ENCODE results near the gene NETO1. TPM values are rescaled to one million over a fixed set of nuclear protein-coding genes. Genes with fewer than 3 reads are reported as not detected.

The NETO1 gene
- total and polyA plus RNA-seq, 2 of the 13 experiments (the other 11 are each of a cell fraction or from before 2014, with no cell fraction given): not detected

DNA sequence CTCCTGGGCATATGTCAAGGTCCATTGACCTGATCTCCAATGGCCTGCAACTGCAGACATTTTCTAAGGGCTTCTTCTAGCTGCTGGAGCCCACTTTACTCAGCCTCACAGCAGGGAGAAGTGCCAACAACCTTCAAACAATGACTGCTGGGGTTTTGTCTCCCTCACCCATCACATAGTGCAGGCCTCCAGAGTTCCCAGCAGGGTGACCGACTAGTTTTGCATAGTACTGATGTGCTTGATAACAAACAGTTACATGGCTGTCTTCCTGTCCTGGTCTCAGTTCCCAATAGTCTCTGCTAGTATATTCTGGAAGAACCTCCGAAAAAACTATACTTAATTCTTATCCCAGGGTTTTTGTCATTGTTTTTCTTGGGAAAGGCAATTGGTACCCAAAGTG is 10.4 kb upstream of the NETO1 start (continued):
- no peak for TF ChIP-seq CHD2 (IDR thresholded peaks at IDR 0.05; ENCODE audit: low read depth, low read length)
- TF ChIP-seq GPN1 (CRISPR knock-in tag; IDR thresholded peaks at IDR 0.05; ENCODE audit: borderline replicate concordance): no peak
- TF ChIP-seq, protein P1, sequence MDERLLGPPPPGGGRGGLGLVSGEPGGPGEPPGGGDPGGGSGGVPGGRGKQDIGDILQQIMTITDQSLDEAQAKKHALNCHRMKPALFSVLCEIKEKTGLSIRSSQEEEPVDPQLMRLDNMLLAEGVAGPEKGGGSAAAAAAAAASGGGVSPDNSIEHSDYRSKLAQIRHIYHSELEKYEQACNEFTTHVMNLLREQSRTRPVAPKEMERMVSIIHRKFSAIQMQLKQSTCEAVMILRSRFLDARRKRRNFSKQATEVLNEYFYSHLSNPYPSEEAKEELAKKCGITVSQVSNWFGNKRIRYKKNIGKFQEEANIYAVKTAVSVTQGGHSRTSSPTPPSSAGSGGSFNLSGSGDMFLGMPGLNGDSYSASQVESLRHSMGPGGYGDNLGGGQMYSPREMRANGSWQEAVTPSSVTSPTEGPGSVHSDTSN (CRISPR knock-in tag; IDR thresholded peaks at IDR 0.05): no peak
- no peak for TF ChIP-seq CEBPG (CRISPR knock-in tag; IDR thresholded peaks at IDR 0.05)
- TF ChIP-seq ZNF629 (CRISPR knock-in tag; conservative IDR thresholded peaks at IDR 0.05): no peak
- no peak for TF ChIP-seq TGIF2 (CRISPR knock-in tag; IDR thresholded peaks at IDR 0.05)
- no peak for TF ChIP-seq AGO2 (optimal IDR thresholded peaks at IDR 0.05; ENCODE audit: low read depth, low read length)
- no peak for TF ChIP-seq TAF1 (CRISPR knock-in tag; IDR thresholded peaks at IDR 0.05)

DNA sequence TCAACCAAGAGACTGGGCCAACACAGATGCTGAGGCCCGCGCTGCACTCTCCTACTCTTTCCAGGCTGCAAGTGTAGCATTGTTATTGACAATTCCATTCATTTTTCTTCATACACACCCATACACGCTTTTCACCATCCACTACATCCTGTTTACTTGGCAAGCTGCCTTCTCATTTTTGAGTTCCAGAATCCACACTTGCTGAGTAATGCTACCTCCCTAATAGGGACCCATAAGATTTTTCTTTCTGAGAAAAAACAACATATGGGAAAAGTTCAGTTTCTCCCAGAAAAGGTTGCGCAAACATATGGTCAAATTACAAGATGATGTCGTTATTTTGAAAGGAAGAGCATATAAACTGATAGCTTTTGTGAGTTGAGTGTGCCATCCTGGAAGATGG is 3.3 kb upstream of the NETO1 start:
- H3K36me3 ChIP-seq (replicated peaks in 1 of 2; ENCODE audit: control insufficient read depth in 1 of 2, insufficient read depth in 2 of 2, low read length in 2 of 2): no peaks in the 10 kb centered on the region
- no peak for DNase-seq (ENCODE audit: low spot score)
- no peak overlapping the region for H3K27ac ChIP-seq (ENCODE audit: extremely low read length, insufficient read depth, low read length)
- ChIA-PET CTCF (ENCODE audit: low intra/inter-chr PET ratio, low total read pairs) (no interaction called here), POLR2A (no interaction called here)
- in situ Hi-C loops (cut with HindIII; ENCODE audit: extremely low pct_ligation_motif_present, low pct_unique_long_range_greater_than_20kb): no loop called here
- H3K4me2 ChIP-seq (ENCODE audit: low read depth, low read length): no peak overlapping the region
- WGBS (ENCODE audit: low lambda C conversion rate): 26% methylated on average over 5 of the region's 5 CpGs
- H3K9ac ChIP-seq (ENCODE audit: insufficient read depth, low read depth, low read length): no peak overlapping the region
- no peak overlapping the region for H2AFZ ChIP-seq (ENCODE audit: low read length)
- no TSS peak for BruUV-seq (replicated peaks)
- no peaks in the 10 kb centered on the region for H3K27me3 ChIP-seq (ENCODE audit: control insufficient read depth in 1 of 2, insufficient read depth in 2 of 2, low read length in 2 of 2)
- no peaks in the 10 kb centered on the region for H4K20me1 ChIP-seq (ENCODE audit: insufficient read depth, low read length)
- no peak for FAIRE-seq
- no peaks in the 10 kb centered on the region for H3K9me3 ChIP-seq (ENCODE audit: low read length)
- ATAC-seq: no peak
- no peaks in the 10 kb centered on the region for H3K4me1 ChIP-seq (ENCODE audit: insufficient read depth, low read length)
- no peaks in the 10 kb centered on the region for H3K79me2 ChIP-seq (ENCODE audit: insufficient read depth, low read length)
- TF ChIP-seq PHF5A (CRISPR knock-in tag; IDR thresholded peaks at IDR 0.05; ENCODE audit: low read depth, unreplicated experiment): no peak
- intact Hi-C loops (cut with micrococcal nuclease; ENCODE audit: unreplicated experiment): no loop called here
- no peak overlapping the region for H3K4me3 ChIP-seq (replicated peaks in 1 of 3; ENCODE audit: insufficient read depth in 1 of 3, low read depth in 2 of 3, low read length in 3 of 3)

Measured in HepG2 (cell line).